GM12801 (cell line): ENCODE measurements around the gene CD276.

ENCODE experiments used
- TF ChIP-seq, protein P1 (sequence below): IDR thresholded peaks from one replicate; pipeline ENCODE4 v1.5.1; 2011; ENCODE audit warnings: control low read depth; ENCODE audit not compliant: insufficient read length; ENCODE audit errors: extremely low read depth

Gene CD276

GRCh38 chr15:73710321-73710720 is 26.1 kb downstream of the CD276 start:
- TF ChIP-seq, protein P1, sequence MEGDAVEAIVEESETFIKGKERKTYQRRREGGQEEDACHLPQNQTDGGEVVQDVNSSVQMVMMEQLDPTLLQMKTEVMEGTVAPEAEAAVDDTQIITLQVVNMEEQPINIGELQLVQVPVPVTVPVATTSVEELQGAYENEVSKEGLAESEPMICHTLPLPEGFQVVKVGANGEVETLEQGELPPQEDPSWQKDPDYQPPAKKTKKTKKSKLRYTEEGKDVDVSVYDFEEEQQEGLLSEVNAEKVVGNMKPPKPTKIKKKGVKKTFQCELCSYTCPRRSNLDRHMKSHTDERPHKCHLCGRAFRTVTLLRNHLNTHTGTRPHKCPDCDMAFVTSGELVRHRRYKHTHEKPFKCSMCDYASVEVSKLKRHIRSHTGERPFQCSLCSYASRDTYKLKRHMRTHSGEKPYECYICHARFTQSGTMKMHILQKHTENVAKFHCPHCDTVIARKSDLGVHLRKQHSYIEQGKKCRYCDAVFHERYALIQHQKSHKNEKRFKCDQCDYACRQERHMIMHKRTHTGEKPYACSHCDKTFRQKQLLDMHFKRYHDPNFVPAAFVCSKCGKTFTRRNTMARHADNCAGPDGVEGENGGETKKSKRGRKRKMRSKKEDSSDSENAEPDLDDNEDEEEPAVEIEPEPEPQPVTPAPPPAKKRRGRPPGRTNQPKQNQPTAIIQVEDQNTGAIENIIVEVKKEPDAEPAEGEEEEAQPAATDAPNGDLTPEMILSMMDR, result no peak

DNA sequence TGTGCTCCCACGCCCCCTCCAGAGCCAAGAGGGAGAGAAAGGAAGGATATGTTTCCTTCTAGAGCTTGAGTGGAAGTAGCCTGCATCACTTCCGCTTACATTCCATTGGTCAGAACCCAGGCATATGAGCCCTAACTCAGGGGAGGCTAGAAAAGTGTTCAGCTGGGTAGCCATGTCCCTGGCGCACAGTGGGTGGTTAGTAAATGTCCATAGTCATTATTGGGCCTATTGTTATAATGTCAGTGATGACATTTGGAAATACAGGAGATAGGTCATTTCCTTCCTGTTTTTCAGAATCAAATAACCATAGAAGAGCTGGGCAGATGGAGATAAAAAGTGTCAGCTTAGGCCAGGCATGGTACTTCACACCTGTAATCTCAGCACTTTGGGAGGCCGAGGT is 27.3 kb downstream of the CD276 start:
- TF ChIP-seq, protein P1, result no peak

DNA sequence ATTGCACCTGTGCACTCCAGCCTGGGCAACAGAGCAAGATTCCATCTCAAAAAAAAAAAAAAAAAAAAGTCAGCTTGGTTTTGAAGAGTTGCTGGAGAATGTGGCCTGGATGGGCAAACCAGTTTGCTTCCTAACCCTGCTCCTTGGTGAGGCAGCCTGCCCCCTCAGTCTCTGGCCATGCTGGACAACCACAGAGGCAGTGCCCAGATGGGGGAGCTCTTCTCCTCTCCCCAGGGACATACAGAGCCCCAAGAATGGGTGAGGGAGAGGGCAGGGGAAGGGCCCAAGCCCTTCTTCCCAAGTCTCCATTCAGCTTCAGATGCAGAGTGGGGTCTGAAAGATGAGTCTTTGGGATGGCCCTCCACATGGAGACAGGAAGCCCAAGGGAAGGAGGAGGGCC is 27.9 kb downstream of the CD276 start:
- TF ChIP-seq, protein P1, result no peak

- TF ChIP-seq, protein P1, result no peak
Measured at GRCh38 chr15:73714695-73715301, 30.6 kb downstream of the CD276 start.

DNA sequence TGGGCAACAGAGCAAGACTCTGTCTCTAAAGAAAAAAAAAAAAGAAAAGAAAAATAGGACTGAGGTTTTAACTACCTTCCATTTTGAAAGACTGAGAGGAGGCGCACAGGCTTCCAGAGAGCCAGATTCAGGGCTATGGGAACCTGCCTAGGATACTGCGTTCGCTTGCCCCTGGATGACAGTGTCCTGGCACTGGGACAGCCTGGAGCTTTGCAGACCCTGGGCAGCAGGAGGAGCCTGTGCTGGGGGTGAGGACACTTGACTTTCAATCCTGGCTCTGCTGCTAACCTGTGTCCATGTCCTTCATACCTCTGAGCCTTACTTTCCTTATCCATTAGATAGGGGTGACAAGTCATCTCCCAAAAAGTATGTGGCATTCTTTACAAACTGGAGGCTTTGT is 31.2 kb downstream of the CD276 start:
- TF ChIP-seq, protein P1, result no peak

GRCh38 chr15:73716417-73716816 is 32.2 kb downstream of the CD276 start:
- TF ChIP-seq, protein P1, result no peak

DNA sequence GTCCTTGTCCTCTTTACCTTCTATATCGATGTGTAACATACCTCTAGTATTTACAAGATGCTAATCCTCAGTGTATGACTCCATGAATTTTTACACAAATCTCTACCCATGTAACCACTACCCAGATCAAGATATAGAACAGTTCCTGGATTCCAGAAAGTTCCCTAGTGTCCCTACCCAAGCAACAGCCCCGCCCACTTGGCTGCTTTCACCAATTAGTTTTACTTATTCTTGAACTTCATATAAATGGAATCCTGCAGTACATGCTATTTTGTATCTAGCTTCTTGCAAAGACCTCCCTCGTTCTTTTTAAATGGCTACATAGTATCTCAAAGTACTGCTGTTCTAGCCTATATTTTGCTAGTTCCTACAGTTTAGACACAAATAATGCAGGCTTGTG is 33.0 kb downstream of the CD276 start:
- TF ChIP-seq, protein P1, result no peak
